Fibroblast of lung (primary cell): ENCODE data around the gene GH1.

ENCODE experiments used
- EZH2 ChIP-seq: IDR thresholded peaks from 2 replicates; pipeline ENCODE4 v1.5.1; 2012; ENCODE audit warnings: low read length, control low read depth, mild to moderate bottlenecking; ENCODE audit errors: missing control alignments
- TF ChIP-seq, protein P1 (sequence below), 2 donors: IDR thresholded peaks in 1 of 2; conservative IDR thresholded peaks in 1 of 2; 1 replicate in 1 of 2; 2 replicates in 1 of 2; pipeline ENCODE4 v1.5.1; 2011 to 2012; ENCODE audit warnings: low read length in 2 of 2, control low read depth in 1 of 2, inconsistent platforms in 1 of 2, low read depth in 1 of 2, mild to moderate bottlenecking in 1 of 2

DNA sequence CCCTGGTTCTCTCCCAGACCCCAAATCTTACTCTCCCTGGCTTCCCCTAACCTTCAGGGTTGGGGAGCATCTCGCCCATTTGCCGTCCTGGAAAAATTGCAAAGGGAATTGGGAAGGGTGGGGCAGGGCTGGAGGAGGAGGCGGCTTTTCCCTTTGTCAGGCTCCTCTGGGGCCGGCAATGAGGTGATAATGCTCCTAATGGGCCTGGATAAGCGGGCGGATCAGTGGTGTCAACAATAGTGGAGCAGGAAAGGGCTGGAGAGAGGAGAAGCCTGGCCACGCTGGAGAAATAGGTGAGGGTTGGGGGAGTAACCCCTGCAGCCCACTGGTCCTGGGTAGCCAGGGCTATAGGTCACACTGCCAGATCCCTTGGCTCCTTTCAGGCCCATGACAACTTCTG, 41.8 kb upstream of the GH1 start:
- TF ChIP-seq, protein P1, sequence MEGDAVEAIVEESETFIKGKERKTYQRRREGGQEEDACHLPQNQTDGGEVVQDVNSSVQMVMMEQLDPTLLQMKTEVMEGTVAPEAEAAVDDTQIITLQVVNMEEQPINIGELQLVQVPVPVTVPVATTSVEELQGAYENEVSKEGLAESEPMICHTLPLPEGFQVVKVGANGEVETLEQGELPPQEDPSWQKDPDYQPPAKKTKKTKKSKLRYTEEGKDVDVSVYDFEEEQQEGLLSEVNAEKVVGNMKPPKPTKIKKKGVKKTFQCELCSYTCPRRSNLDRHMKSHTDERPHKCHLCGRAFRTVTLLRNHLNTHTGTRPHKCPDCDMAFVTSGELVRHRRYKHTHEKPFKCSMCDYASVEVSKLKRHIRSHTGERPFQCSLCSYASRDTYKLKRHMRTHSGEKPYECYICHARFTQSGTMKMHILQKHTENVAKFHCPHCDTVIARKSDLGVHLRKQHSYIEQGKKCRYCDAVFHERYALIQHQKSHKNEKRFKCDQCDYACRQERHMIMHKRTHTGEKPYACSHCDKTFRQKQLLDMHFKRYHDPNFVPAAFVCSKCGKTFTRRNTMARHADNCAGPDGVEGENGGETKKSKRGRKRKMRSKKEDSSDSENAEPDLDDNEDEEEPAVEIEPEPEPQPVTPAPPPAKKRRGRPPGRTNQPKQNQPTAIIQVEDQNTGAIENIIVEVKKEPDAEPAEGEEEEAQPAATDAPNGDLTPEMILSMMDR (conservative IDR thresholded peaks at IDR 0.05 in 1 of 2, IDR thresholded peaks at IDR 0.05 in 1 of 2; ENCODE audit: low read depth in 1 of 2, low read length in 2 of 2): no peak
- TF ChIP-seq EZH2: no peak
